ENCODE results near the gene GALR2.

DNA sequence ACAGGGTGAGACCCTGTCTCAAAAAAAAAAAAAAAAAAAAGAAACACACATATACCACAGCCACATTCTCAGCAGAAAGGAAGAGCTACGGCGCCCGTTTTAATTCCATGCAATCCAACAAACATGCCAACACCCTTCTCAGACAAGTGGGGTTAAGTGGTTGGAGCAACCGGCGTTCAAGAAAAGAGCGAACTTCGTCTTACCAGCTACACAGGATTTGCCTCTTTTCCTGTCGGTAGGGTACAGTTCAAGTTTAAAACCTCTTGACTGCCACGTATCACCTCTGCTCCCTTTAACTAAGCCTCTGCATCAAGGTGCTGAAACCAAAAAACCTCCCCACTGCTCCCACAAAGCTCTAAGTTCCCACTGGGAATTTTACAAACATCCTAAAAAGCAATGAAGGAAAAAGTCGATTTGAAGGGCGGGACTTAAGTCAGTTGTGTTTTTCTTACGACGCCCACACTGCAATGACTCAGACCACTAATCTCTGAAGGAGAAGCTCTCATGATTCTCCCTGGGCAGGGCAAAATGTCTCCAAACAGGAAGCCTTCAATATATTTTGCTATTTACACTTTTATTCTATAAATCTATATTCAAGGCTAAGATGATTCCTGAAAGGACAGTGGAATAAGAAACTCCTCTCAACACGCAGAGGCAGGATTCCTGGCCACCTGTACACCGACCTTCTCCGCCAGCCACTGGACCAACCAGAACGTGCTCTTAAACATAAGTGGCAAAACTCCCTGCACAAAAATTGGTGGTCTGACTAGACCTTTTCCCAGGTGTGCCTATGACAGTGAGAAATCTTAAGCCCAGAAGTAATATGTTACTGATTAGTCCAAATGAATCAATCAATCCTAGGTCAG lies 21.1 kb upstream of the GALR2 start:
- TF ChIP-seq POLR2AphosphoS5 (IDR thresholded peaks at IDR 0.05) (peak; percentile 25 to 45), EP300 (IDR thresholded peaks at IDR 0.05) (peak in 1 of 4 donors; percentile 20), POLR2A (IDR thresholded peaks at IDR 0.05) (no peak)
- TF ChIP-seq, protein P1, sequence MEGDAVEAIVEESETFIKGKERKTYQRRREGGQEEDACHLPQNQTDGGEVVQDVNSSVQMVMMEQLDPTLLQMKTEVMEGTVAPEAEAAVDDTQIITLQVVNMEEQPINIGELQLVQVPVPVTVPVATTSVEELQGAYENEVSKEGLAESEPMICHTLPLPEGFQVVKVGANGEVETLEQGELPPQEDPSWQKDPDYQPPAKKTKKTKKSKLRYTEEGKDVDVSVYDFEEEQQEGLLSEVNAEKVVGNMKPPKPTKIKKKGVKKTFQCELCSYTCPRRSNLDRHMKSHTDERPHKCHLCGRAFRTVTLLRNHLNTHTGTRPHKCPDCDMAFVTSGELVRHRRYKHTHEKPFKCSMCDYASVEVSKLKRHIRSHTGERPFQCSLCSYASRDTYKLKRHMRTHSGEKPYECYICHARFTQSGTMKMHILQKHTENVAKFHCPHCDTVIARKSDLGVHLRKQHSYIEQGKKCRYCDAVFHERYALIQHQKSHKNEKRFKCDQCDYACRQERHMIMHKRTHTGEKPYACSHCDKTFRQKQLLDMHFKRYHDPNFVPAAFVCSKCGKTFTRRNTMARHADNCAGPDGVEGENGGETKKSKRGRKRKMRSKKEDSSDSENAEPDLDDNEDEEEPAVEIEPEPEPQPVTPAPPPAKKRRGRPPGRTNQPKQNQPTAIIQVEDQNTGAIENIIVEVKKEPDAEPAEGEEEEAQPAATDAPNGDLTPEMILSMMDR (IDR thresholded peaks at IDR 0.05): no peak
